Measurements from ENCODE around the gene HSPB6.

The HSPB6 gene

GRCh38 chr19:35713904-35714495 lies 42.8 kb downstream of the HSPB6 start:
- no peak for DNase-seq

- DNase-seq = no peak
Measured at GRCh38 chr19:35713506-35713850, 43.4 kb downstream of the HSPB6 start.

- DNase-seq = no peak
Measured at GRCh38 chr19:35712567-35713505, 44.0 kb downstream of the HSPB6 start.

GRCh38 chr19:35710784-35711723 lies 45.8 kb downstream of the HSPB6 start:
- DNase-seq = no peak

- DNase-seq = no peak
Measured at GRCh38 chr19:35708391-35708790, 48.4 kb downstream of the HSPB6 start.
